ENCODE measurements around the gene EBF4.

GRCh38 chr20:2703716-2704475 lies 11.3 kb downstream of the EBF4 start:
- TF ChIP-seq POLR2A (IDR thresholded peaks at IDR 0.05) (no peak), CTCF (IDR thresholded peaks at IDR 0.05 in 4 of 5, conservative IDR thresholded peaks at IDR 0.05 in 1 of 5) (no peak)
